Retinal pigment epithelial cell (primary cell): Measurements from ENCODE around the gene MAN1C1.

Experiments
- DNase-seq: peaks from one replicate; pipeline ENCODE4 v3.0.0-alpha.2; 2010; ENCODE audit warnings: low read depth
- H3K4me3 ChIP-seq: 2 replicates; pipeline ENCODE4 v1.5.1; 2011; ENCODE audit warnings: mild to moderate bottlenecking, low read length, control low read depth, moderate library complexity
- CTCF ChIP-seq: conservative IDR thresholded peaks from 2 replicates; pipeline ENCODE4 v1.5.1; 2011; ENCODE audit warnings: low read depth, low read length, control low read depth, inconsistent platforms

Gene MAN1C1

GRCh38 chr1:25779388-25779787, 162.8 kb downstream of the MAN1C1 start:
- H3K4me3 ChIP-seq = no peak overlapping the region
- TF ChIP-seq CTCF = no peak
- DNase-seq = no peak

GRCh38 chr1:25779894-25780293, 163.3 kb downstream of the MAN1C1 start:
- DNase-seq = no peak
- TF ChIP-seq CTCF = no peak
- no peak overlapping the region for H3K4me3 ChIP-seq

GRCh38 chr1:25780318-25781129, 163.9 kb downstream of the MAN1C1 start:
- TF ChIP-seq CTCF = no peak
- H3K4me3 ChIP-seq = no peak overlapping the region
- no peak for DNase-seq

GRCh38 chr1:25781130-25781433, 164.5 kb downstream of the MAN1C1 start:
- no peak for TF ChIP-seq CTCF
- no peak for DNase-seq
- no peak overlapping the region for H3K4me3 ChIP-seq

- no peak for DNase-seq
- no peak for TF ChIP-seq CTCF
- H3K4me3 ChIP-seq = no peak overlapping the region
These were observed 166.1 kb downstream of the MAN1C1 start for GRCh38 chr1:25782608-25783201.

GRCh38 chr1:25784575-25785051, 168.0 kb downstream of the MAN1C1 start:
- TF ChIP-seq CTCF = no peak
- no peak overlapping the region for H3K4me3 ChIP-seq
- no peak for DNase-seq
